ENCODE data around the gene DDX42. TPM values are rescaled to one million over a fixed set of nuclear protein-coding genes. Genes with fewer than 3 reads are reported as not detected.
A peak's percentile ranks its signal among the peaks of the same experiment; 100 is the strongest.
"Not testable (repeated sequence)": the region's sequence is repeated elsewhere in the genome, so short reads cannot be mapped to it uniquely, and the experiment has no call there.

The DDX42 gene
- total RNA-seq, 1 donor from 2014 or later = 66.1 TPM

GRCh38 chr17:63847525-63848249, 73.7 kb downstream of the DDX42 start:
- intact Hi-C loops (cut with DNase I) = loop anchor here (10.0 kb wide), 1 partner anchor 657 kb away; the partner anchor contains the start of genes CEP95 and DDX5

GRCh38 chr17:63848834-63849689, 75.1 kb downstream of the DDX42 start:
- DNase-seq (ENCODE audit: low spot score) = peak; percentile 97
- intact Hi-C loops (cut with DNase I) = loop anchor here (10.0 kb wide), 1 partner anchor 656 kb away; the partner anchor contains the start of genes CEP95 and DDX5

More at GRCh38 chr17:63847525-63848249, 73.7 kb downstream of the DDX42 start:
- no peak for DNase-seq (ENCODE audit: low spot score)

GRCh38 chr17:63850401-63850800, 76.4 kb downstream of the DDX42 start:
- intact Hi-C loops (cut with DNase I) = no loop called here

GRCh38 chr17:63853260-63853659, 79.3 kb downstream of the DDX42 start:
- DNase-seq (ENCODE audit: low spot score) = no peak
- intact Hi-C loops (cut with DNase I) = no loop called here

More at GRCh38 chr17:63850401-63850800, 76.4 kb downstream of the DDX42 start:
- no peak for DNase-seq (ENCODE audit: low spot score)

GRCh38 chr17:63854709-63855108, 80.7 kb downstream of the DDX42 start:
- DNase-seq (ENCODE audit: low spot score) = no peak
- intact Hi-C loops (cut with DNase I) = no loop called here

GRCh38 chr17:63855185-63855584, 81.2 kb downstream of the DDX42 start:
- DNase-seq (ENCODE audit: low spot score) = no peak
- intact Hi-C loops (cut with DNase I) = no loop called here

GRCh38 chr17:63856425-63856824, 82.5 kb downstream of the DDX42 start:
- DNase-seq (ENCODE audit: low spot score); intact Hi-C loops (cut with DNase I): not testable (repeated sequence)

- intact Hi-C loops (cut with DNase I) = no loop called here
- no peak for DNase-seq (ENCODE audit: low spot score)
Observed at GRCh38 chr17:63859257-63859656, 85.3 kb downstream of the DDX42 start.

- intact Hi-C loops (cut with DNase I); DNase-seq (ENCODE audit: low spot score): not testable (repeated sequence)
Observed at GRCh38 chr17:63866625-63867024, 92.7 kb downstream of the DDX42 start.

Other genes with a start within 250 kb of the DDX42 start
- gene DCAF7, start 223.7 kb upstream of the DDX42 start, total RNA-seq = 47.4 TPM
- 39.4 TPM for gene TACO1, start 173.3 kb upstream of the DDX42 start, total RNA-seq
- gene MAP3K3, start 151.8 kb upstream of the DDX42 start, total RNA-seq = 101 TPM
- gene LIMD2, start 74.0 kb upstream of the DDX42 start, total RNA-seq = 7.5 TPM
- gene STRADA, start 32.4 kb upstream of the DDX42 start, total RNA-seq = 20.4 TPM
- 78.7 TPM for gene CCDC47, start 573 bp upstream of the DDX42 start, total RNA-seq
- 109 TPM for gene PSMC5, start 53.3 kb downstream of the DDX42 start, total RNA-seq
- gene FTSJ3, start 53.5 kb downstream of the DDX42 start, total RNA-seq = 29.9 TPM
- gene SMARCD2, start 68.5 kb downstream of the DDX42 start, total RNA-seq = 18.8 TPM
- gene CSH2, start 99.5 kb downstream of the DDX42 start, total RNA-seq = not detected
- gene GH2, start 107.8 kb downstream of the DDX42 start, total RNA-seq = not detected
- gene CSH1, start 122.4 kb downstream of the DDX42 start, total RNA-seq = not detected
- not detected for gene CSHL1, start 137.1 kb downstream of the DDX42 start, total RNA-seq
- gene GH1, start 144.7 kb downstream of the DDX42 start, total RNA-seq = not detected
- 2.7 TPM for gene CD79B, start 158.2 kb downstream of the DDX42 start, total RNA-seq
- 0.22 TPM for gene SCN4A, start 198.7 kb downstream of the DDX42 start, total RNA-seq
- gene PRR29, start 224.2 kb downstream of the DDX42 start, total RNA-seq = 0.51 TPM
- 22.0 TPM for gene ICAM2, start 246.5 kb downstream of the DDX42 start, total RNA-seq

Data from cardiac septum (tissue), 1 donor.